GM18861 (cell line): ENCODE measurements around the gene ABHD6.

Source experiments
- ATAC-seq: cut with Tn5 transposase; IDR thresholded peaks from one replicate; pipeline ENCODE4 v1.9.1; 2021; ENCODE audit not compliant: unreplicated experiment

The ABHD6 gene

DNA sequence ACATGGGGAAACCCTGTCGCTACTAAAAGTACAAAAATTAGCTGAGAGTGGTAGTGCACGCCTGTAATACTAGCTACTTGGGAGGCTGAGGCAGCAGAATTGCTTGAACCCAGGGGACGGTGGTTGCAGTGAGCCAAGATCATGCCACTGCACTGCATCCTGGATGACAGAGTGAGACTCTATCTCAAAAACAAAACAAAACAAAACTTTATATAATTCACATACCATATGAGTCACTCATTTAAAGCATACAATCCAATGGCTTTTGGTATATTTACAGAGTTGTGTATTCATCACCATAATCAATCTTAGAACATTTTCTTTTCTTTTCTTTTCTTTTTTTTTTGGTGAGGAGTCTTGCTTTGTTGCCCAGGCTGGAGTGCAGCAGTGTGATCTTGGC is 103.8 kb downstream of the ABHD6 start:
- ATAC-seq, result no peak

- no peak for ATAC-seq
Observed at GRCh38 chr3:58342676-58343075, 105.1 kb downstream of the ABHD6 start.
